D721Med (cell line): Measurements from ENCODE around the gene KIF3A.
A peak's percentile ranks its signal among the peaks of the same experiment; 100 is the strongest.

Experiments used
- DNase-seq: peaks from one replicate; pipeline ENCODE4 v3.0.0; 2011; ENCODE audit warnings: low spot score; ENCODE audit not compliant: insufficient read length
- FAIRE-seq: peaks from 2 replicates; lab custom pipeline; 2011; peaks lifted over from hg19 to GRCh38; lab: Jason Lieb, UNC
- TF ChIP-seq, protein P1 (sequence below): IDR thresholded peaks from 2 replicates; pipeline ENCODE4 v1.5.1; 2012; ENCODE audit warnings: mild to moderate bottlenecking, control low read depth; ENCODE audit not compliant: insufficient read depth; ENCODE audit errors: missing control alignments

KIF3A gene

DNA sequence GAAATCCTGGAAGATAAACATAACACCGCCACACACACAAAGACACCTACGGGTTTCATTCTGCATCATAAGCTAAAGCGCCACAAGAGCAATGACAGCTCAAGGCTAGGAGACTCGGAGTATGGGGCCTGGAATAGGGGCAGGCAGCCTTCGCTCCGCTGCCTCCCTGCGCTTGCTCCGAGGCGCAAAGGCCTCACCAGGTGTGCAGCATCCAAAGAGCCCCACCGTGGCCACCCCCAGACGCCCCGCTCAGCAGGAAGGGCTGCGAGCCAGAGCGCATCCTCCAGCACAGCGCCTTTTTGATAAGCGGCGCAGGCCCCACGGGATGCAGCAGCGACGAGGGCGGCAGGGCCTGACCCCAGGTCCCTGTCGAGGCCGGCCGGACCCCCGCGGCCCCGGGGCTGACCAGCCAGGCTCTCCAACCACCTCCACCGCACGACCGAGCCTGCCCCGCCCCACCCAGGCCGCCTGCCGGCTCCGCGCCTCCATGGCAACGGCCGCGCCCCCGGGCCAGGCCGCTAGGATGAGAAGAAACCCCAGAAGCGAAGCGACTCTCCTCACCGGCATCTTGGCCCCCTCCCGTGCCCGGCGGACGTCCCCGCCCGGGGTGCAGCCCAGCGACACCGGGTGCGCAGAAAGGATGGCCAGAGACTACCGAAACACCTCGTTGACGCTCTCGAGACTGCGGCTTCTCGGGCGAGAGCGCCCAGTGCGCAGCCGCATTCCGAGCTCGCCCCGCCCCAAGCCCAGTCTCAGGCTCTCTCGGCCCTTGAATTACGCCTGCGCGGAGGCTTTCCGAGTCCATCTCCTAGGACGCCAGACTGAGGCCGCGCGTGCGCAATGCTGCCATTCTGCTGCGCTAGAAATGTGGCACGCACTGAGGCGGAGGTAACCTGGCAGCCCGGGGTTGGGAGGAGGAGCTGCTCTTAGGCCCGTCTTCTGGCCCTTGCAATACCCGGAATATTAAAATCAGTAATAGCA is at the start of gene KIF3A:
Gene KIF3A, minus strand, starts transcription at position 694 of the 981 bp plus-strand sequence. Its CDS starts 127 bp downstream, at position 567.
- TF ChIP-seq, protein P1, sequence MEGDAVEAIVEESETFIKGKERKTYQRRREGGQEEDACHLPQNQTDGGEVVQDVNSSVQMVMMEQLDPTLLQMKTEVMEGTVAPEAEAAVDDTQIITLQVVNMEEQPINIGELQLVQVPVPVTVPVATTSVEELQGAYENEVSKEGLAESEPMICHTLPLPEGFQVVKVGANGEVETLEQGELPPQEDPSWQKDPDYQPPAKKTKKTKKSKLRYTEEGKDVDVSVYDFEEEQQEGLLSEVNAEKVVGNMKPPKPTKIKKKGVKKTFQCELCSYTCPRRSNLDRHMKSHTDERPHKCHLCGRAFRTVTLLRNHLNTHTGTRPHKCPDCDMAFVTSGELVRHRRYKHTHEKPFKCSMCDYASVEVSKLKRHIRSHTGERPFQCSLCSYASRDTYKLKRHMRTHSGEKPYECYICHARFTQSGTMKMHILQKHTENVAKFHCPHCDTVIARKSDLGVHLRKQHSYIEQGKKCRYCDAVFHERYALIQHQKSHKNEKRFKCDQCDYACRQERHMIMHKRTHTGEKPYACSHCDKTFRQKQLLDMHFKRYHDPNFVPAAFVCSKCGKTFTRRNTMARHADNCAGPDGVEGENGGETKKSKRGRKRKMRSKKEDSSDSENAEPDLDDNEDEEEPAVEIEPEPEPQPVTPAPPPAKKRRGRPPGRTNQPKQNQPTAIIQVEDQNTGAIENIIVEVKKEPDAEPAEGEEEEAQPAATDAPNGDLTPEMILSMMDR = no peak
- no peak for FAIRE-seq
- DNase-seq = peak; percentile 95

DNA sequence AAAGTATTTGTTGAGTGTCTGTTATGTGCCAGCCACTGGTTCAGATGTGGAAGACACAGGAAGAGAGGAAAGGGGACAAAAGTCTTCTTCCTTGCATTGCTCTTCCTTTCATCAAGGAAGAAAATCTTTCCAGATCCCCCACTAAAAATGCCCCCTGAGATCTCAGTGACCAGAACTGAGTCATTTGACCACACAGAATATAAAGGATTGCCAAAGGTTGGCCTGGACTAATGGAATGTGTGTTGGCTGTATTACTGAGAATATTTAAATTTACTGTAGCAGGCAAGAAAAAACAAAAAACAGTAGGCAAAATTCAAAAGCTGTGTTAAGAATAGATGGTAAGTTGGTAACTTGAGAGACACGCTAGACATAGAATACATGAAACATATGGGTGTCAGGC is 49.7 kb upstream of the KIF3A start:
- no peak for DNase-seq
- FAIRE-seq = no peak

DNA sequence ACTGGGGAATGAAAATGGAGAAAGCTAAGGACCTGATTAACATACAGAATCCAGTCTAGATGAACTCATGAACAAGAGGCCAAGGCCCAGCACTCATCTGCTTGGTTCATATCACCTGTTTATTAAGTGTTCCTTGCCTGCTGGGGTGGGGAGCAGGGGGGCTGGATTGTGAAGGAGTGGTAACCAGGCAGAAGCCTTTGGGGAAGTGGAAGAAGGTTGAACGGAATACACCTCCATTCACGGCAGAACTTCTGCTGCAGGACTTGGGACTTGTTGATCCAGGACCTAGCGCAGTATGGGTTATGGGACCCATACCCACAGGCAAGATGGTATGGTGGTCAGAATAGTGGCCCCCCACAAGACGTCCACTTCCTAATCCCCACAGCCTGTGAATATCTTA is 48.5 kb upstream of the KIF3A start:
- no peak for FAIRE-seq
- TF ChIP-seq, protein P1 = no peak
- no peak for DNase-seq

More for the DNA sequence above, 49.7 kb upstream of the KIF3A start:
- TF ChIP-seq, protein P1 = no peak

DNA sequence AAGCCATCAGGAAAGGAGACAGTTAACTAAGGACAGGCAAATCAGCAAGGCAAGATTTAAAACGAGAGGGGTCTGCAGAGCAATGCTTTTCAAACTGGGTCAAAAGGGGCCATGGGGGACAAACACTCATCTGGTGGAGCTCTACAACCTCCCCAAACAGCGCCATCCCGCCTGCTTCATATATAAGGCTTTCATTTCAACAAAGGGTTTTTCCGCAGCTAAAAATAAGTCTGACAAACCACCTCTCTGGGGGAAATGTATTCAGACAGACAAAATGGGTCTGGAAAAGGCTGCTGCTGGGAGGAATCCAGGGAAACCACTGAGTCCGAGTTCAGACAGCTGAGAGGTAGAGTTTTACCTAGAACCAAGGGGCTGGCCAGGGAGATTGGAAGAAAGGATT is 48.0 kb upstream of the KIF3A start:
- no peak for FAIRE-seq
- no peak for DNase-seq
- TF ChIP-seq, protein P1 = no peak

DNA sequence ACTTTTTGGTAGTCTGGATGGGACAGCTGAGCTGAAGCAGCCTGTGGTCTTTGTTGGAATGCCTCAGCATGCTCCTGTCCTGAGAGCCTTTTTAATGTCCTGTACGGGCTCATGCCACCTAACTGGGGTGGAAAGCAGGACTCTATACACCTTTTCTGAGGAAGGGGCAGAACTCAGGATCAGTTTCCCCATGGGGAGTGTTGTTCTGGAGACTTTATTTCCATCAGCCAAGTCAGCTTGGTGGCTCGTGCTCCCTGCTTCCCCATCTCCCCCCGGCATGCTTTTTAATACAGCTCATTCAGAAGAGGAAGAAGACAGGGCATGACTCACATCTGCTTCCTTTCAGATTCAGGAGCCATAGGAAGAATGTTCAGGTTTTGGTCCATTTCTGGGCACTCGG is 44.8 kb upstream of the KIF3A start:
- TF ChIP-seq, protein P1 = no peak
- DNase-seq = no peak
- no peak for FAIRE-seq

DNA sequence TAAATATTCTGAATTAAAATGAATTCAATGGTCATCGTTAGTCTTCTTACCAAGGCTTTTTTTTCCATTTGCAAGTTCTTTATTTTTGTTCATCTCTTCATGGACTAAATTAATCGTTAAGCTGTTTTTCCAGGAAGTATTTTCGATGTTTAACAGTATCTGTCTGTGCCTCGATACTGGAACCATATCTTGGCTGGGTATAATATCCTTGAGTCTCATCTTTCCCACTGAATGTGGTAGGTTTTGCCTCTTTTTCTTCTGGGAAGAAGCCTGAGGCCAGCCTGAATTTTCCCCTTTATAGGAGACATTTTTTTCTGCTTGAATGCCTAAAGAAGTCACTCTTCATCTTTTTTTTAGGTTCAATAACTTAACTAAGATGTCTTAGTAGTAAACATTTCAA is 43.7 kb upstream of the KIF3A start:
- TF ChIP-seq, protein P1 = no peak
- no peak for DNase-seq
- no peak for FAIRE-seq

DNA sequence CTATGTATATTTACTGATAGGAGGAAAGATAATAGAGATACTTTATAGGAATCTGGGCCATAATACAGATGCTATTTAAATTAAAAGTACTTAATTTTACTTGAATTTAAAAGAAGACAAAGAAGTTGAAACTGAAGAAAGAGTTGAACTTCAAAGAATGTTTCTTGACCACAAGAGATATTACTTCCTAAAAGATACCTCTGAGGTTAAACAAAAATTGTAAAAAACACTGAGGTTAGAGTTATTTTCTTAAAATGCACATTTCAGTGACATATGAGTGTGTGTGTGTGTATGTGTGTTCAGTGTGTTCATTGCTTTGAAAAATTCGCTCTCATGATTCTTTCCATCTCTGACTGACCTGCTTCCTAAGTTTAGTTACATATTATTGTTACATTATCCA is 43.2 kb upstream of the KIF3A start:
- FAIRE-seq = no peak
- TF ChIP-seq, protein P1 = no peak

More for the DNA sequence above, 43.2 kb upstream of the KIF3A start:
- no peak for DNase-seq
